Colonic mucosa (tissue), 4 donors: ENCODE results near the gene PF4V1. TPM values are rescaled to one million over a fixed set of nuclear protein-coding genes. Genes with fewer than 3 reads are reported as not detected.

Experiments
- DNase-seq: peaks from one replicate; pipeline ENCODE4 v3.0.0-alpha.2; 2020
- H3K27ac ChIP-seq: fragments of 200-600 bp; one replicate; pipeline ENCODE4 v1.8.0; 2021
- H3K27me3 ChIP-seq: fragments of 200-600 bp; one replicate; pipeline ENCODE4 v1.8.0; 2021
- H3K36me3 ChIP-seq: fragments of 200-600 bp; one replicate; pipeline ENCODE4 v1.8.0; 2021
- H3K4me1 ChIP-seq: fragments of 200-600 bp; one replicate; pipeline ENCODE4 v1.8.0; 2021; ENCODE audit warnings: mild to moderate bottlenecking
- H3K4me3 ChIP-seq: fragments of 200-600 bp; one replicate; pipeline ENCODE4 v1.8.0; 2021
- H3K9ac ChIP-seq, 2 donors: one replicate each; pipeline ENCODE4 v1.7.0; 2013; ENCODE audit warnings: control low read depth in 2 of 2, low read depth in 2 of 2, low read length in 2 of 2
- H3K9me3 ChIP-seq: fragments of 200-600 bp; one replicate; pipeline ENCODE4 v1.8.0; 2021
- CTCF ChIP-seq: fragments of 200-600 bp; IDR thresholded peaks from one replicate; pipeline ENCODE4 v1.8.0; 2022; ENCODE audit warnings: antibody characterized with exemption, mild to moderate bottlenecking
- intact Hi-C: fragments of 100-400 bp; cut with DNase I; formaldehyde crosslinking; loops from one replicate; pipeline ENCODE4 v1.14.1; 2022
- total RNA-seq, 2 donors: library from RNA; stranded (reverse); fragmentation: NEBNext Ultra II Directional in 1 of 2; extraction: Animal tissue kit (Norgen Biotek cat#: 25700) in 1 of 2; gene quantifications; one replicate each; pipeline ENCODE4 v1.2.1, GENCODE V29; 2021
- donor health status: healthy.
- donor health status: DM: no; HTN: no; CAD: no.
- donor health status: DM: no; HTN: no; CAD: no.

The PF4V1 gene
- total RNA-seq, 2 donors from 2014 or later = not detected

- DNase-seq = peak; percentile 85
- H3K27me3 ChIP-seq = no peaks in the 10 kb centered on the region
- peak within 1 kb of the TSS; percentile 49 for H3K4me3 ChIP-seq
- H3K36me3 ChIP-seq = no peaks in the 10 kb centered on the region
- intact Hi-C loops = loop anchor here (5.0 to 10.0 kb wide), 3 partner anchors 168 to 265 kb away; partner anchors contain the start of gene CXCL3
- peak within 1 kb of the TSS; percentile 53 for H3K27ac ChIP-seq
- H3K4me1 ChIP-seq = no peaks in the 10 kb centered on the region
- no peak for TF ChIP-seq CTCF
- no peaks in the 10 kb centered on the region for H3K9me3 ChIP-seq
- peak within 1 kb of the TSS; percentile 81 to 94 for H3K9ac ChIP-seq
These were observed 16.3 kb downstream of the PF4V1 start, which contains the start of gene CXCL1 for GRCh38 chr4:73869130-73870055. Gene CXCL1, plus strand, starts transcription at chr4:73869393. Its CDS starts 78 bp downstream, at chr4:73869471.

- no peaks in the 10 kb centered on the region for H3K9me3 ChIP-seq
- H3K27me3 ChIP-seq = no peaks in the 10 kb centered on the region
- peak; percentile 62 for DNase-seq
- intact Hi-C loops = no loop called here
- H3K4me1 ChIP-seq = no peaks in the 10 kb centered on the region
- H3K4me3 ChIP-seq = peak overlapping the region; percentile 49
- H3K9ac ChIP-seq = peak overlapping the region in 1 of 2 donors; percentile 81
- no peaks in the 10 kb centered on the region for H3K36me3 ChIP-seq
- TF ChIP-seq CTCF = no peak
- H3K27ac ChIP-seq = peak overlapping the region; percentile 53
These were observed 17.2 kb downstream of the PF4V1 start for GRCh38 chr4:73870260-73870659.

- Histone ChIP-seq H3K4me1 (no peaks in the 10 kb centered on the region), H3K36me3 (no peaks in the 10 kb centered on the region), H3K9ac (peak overlapping the region in 1 of 2 donors; percentile 29), H3K9me3 (no peaks in the 10 kb centered on the region), H3K27ac (peak overlapping the region; percentile 53), H3K27me3 (no peaks in the 10 kb centered on the region), H3K4me3 (peak overlapping the region; percentile 49)
- no peak for DNase-seq
- TF ChIP-seq CTCF = no peak
- intact Hi-C loops = no loop called here
These were observed 17.7 kb downstream of the PF4V1 start for GRCh38 chr4:73870768-73871167.

GRCh38 chr4:73871511-73872310, 18.6 kb downstream of the PF4V1 start:
- H3K9ac ChIP-seq = no peak overlapping the region
- H3K4me3 ChIP-seq = no peak overlapping the region

More at GRCh38 chr4:73871511-73872310, 18.6 kb downstream of the PF4V1 start:
- Histone ChIP-seq H3K27ac (no peak overlapping the region), H3K36me3 (no peaks in the 10 kb centered on the region), H3K9me3 (no peaks in the 10 kb centered on the region), H3K27me3 (no peaks in the 10 kb centered on the region), H3K4me1 (no peaks in the 10 kb centered on the region)
- DNase-seq = no peak
- intact Hi-C loops = no loop called here
- no peak for TF ChIP-seq CTCF
